Upper lobe of left lung (tissue), 6 donors: ENCODE data around the gene SH2D2A. TPM values are rescaled to one million over a fixed set of nuclear protein-coding genes. Genes with fewer than 3 reads are reported as not detected.

Source experiments
- ATAC-seq, 2 donors: fragments of 200-7000 bp; cut with Tn5 transposase; one replicate each; pipeline ENCODE4 v1.9.1; 2022; ENCODE audit warnings: mild to moderate bottlenecking in 2 of 2, moderate library complexity in 2 of 2; ENCODE audit not compliant: low FRiP score in 2 of 2
- DNase-seq, 2 donors: peaks; one replicate each; pipeline ENCODE4 v3.0.0-alpha.2; 2019 to 2020
- H3K27ac ChIP-seq, 4 donors: fragments of 200-600 bp; sonication (generic); one replicate each; pipeline ENCODE4 v1.5.1; 2016 to 2019
- H3K27me3 ChIP-seq, 4 donors: fragments of 200-600 bp; sonication (generic); one replicate each; pipeline ENCODE4 v1.5.1; 2017 to 2019
- H3K36me3 ChIP-seq, 4 donors: fragments of 200-600 bp; sonication (generic); one replicate each; pipeline ENCODE4 v1.5.1; 2016 to 2019
- H3K4me1 ChIP-seq, 4 donors: fragments of 200-600 bp; sonication (generic); one replicate each; pipeline ENCODE4 v1.5.1; 2018 to 2019
- H3K4me3 ChIP-seq, 4 donors: fragments of 200-600 bp; sonication (generic); one replicate each; pipeline ENCODE4 v1.5.1; 2017 to 2019; ENCODE audit warnings: mild to moderate bottlenecking in 2 of 4, moderate library complexity in 1 of 4
- H3K9me3 ChIP-seq, 4 donors: fragments of 200-600 bp; sonication (generic); one replicate each; pipeline ENCODE4 v1.5.1; 2018 to 2019
- EP300 ChIP-seq, 4 donors: sonication (generic); formaldehyde crosslinking; IDR thresholded peaks; one replicate each; pipeline ENCODE4 v1.5.1; 2017; ENCODE audit warnings: antibody characterized with exemption in 4 of 4, control low read depth in 2 of 4
- POLR2A ChIP-seq, 4 donors: fragments of 450-650 bp; IDR thresholded peaks; one replicate each; pipeline ENCODE4 v1.5.1; 2016 to 2017; ENCODE audit warnings: antibody characterized with exemption in 4 of 4, mild to moderate bottlenecking in 2 of 4
- POLR2AphosphoS5 ChIP-seq, 2 donors: sonication (generic); formaldehyde crosslinking; IDR thresholded peaks; one replicate each; pipeline ENCODE4 v1.5.1; 2017; ENCODE audit warnings: antibody characterized with exemption in 2 of 2
- WGBS, 2 donors: methylation state at CpG; one replicate each; pipeline ENCODE4 v1.1.5; 2017 to 2018; 5-methylcytosine and 5-hydroxymethylcytosine counted together
- total RNA-seq, 6 donors: library from RNA; depleted of rRNA in 4 of 6; stranded (reverse); fragments of >200 nt in 4 of 6; gene quantifications; one replicate each; pipeline versions ENCODE4 v1.1.0 to v1.2.1, GENCODE V29; 2016 to 2021
- TF ChIP-seq, protein P1 (sequence below), 6 experiments: fragments of 450-650 bp in 4 of 6; fragments of 200-600 bp in 2 of 6; sonication (generic) in 2 of 6; IDR thresholded peaks; one replicate each; pipeline ENCODE4 v1.5.1; 2016 to 2019; ENCODE audit warnings: antibody characterized with exemption in 6 of 6
- donor health status: DM: no; HTN: no; CAD: no; lungs with moderate emphysema.
- donor health status: DM: no; HTN: yes; CAD: no; lungs with severe emphysema.

SH2D2A gene
- total RNA-seq, 6 donors from 2014 or later = 2.3 to 8.4 (median 5.0) TPM

DNA sequence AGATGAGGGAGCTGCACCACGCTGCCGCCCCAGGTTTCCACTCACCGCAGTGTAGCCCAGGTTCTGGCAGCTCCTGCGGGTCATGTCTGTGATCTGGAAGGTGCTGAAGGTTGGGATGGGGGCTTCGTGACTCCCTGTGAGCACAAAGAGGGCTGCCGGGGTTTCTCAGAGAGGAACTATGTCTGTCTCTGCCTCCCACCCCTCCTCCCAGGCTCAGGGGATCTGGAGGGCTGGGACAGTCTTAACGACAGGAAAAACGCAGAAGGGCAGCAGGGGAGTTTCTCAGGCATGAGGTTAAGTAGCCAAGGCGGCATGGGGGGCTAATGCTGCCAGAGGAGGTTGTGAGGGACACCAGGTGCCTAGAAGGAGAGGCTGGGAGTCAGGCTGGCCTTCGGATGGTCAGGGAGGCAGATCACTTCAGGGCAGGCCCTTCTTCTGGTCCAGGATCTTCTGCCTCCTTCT is 656 bp downstream of the SH2D2A start:
- no peaks in the 10 kb centered on the region for H3K9me3 ChIP-seq
- no peaks in the 10 kb centered on the region for H3K36me3 ChIP-seq
- TF ChIP-seq, protein P1, sequence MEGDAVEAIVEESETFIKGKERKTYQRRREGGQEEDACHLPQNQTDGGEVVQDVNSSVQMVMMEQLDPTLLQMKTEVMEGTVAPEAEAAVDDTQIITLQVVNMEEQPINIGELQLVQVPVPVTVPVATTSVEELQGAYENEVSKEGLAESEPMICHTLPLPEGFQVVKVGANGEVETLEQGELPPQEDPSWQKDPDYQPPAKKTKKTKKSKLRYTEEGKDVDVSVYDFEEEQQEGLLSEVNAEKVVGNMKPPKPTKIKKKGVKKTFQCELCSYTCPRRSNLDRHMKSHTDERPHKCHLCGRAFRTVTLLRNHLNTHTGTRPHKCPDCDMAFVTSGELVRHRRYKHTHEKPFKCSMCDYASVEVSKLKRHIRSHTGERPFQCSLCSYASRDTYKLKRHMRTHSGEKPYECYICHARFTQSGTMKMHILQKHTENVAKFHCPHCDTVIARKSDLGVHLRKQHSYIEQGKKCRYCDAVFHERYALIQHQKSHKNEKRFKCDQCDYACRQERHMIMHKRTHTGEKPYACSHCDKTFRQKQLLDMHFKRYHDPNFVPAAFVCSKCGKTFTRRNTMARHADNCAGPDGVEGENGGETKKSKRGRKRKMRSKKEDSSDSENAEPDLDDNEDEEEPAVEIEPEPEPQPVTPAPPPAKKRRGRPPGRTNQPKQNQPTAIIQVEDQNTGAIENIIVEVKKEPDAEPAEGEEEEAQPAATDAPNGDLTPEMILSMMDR (IDR thresholded peaks at IDR 0.05) = no peak
- TF ChIP-seq POLR2A (IDR thresholded peaks at IDR 0.05) (no peak), EP300 (IDR thresholded peaks at IDR 0.05) (no peak), POLR2AphosphoS5 (IDR thresholded peaks at IDR 0.05) (no peak)
- 67 to 70% methylated on average over 7 to 10 of the region's 10 CpGs for WGBS, 2 donors
- H3K27ac ChIP-seq = peak overlapping the region; percentile 70 to 86 (median 76)
- DNase-seq (no peak), ATAC-seq (peak in 1 of 2 donors; percentile 1)
- H3K4me1 ChIP-seq = peaks cover 13 to 20% (median 18%) of the 10 kb centered on the region in 4 donors
- peak overlapping the region in 3 of 4 donors; percentile 18 to 53 (median 31) for H3K4me3 ChIP-seq
- no peaks in the 10 kb centered on the region for H3K27me3 ChIP-seq

DNA sequence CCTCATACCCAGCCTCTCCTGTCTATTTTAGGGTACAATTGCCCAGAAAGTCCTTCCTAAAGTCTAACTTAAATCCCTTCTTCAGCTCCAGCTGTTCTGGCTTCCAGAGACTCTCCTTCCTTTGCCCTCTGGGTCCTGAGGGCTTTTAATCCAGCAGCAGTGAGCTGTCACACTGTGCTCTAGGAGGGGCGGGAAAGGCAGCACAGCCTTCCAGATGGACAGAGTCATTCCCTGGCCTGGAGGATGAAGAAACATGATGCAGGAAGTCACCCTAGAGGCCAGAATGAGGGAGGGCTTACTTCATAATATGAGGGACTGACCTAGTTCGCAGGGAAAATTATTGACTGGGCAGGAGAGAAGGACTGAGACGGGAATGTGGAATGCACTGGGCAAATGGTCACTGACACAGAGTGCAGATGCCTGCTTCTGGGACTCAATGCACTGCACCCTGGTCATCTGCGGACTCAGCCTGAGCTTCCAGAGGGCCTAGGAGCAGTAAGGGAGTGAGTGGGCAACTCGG is 1.3 kb downstream of the SH2D2A start:
- WGBS, 2 donors = 69 to 75% methylated on average over 5 of the region's 5 CpGs
- Histone ChIP-seq H3K27me3 (no peaks in the 10 kb centered on the region), H3K27ac (peak overlapping the region; percentile 70 to 86 (median 76)), H3K4me1 (peaks cover 13 to 20% (median 18%) of the 10 kb centered on the region in 4 donors), H3K4me3 (peak overlapping the region in 3 of 4 donors; percentile 18 to 53 (median 31)), H3K36me3 (no peaks in the 10 kb centered on the region), H3K9me3 (no peaks in the 10 kb centered on the region)
- DNase-seq = no peak
- ATAC-seq = peak; percentile 20 to 88
- TF ChIP-seq POLR2AphosphoS5 (IDR thresholded peaks at IDR 0.05) = peak in 1 of 2 donors; percentile 63
- TF ChIP-seq, protein P1 (IDR thresholded peaks at IDR 0.05) = no peak

DNA sequence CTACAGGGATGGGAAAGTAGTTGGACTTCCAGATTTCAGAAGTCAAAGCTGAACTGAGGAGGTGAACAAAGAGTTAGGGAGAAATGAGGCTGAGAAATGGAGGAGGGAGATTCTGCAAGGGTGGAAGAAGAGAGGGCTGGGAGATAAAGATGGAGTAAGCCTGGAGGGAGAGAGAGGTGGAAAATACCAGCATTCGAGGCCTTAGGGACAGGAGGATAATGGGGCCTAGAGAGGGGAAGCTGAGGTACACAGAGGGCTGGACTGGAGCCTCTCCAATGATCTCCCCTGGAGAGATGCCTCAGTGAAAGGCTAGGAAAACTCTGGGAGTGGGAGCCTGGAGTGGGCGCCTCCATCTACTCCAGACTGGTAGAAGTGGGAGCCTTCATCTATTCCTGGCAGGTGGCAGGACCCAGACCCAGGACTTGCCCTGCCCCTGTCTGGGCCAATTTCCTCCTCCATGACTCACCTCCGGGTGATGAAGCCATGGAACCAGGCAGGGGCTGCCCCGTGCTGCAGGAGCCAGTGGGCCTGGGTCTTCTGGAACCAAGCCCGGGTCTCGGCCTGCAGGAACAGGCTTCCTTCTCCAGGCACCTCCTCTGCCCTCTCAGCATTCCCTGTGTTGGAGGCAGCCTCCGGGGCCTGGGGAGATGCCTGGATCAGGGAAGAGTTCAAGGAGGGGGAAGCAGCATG is 1.9 kb downstream of the SH2D2A start:
- no peaks in the 10 kb centered on the region for H3K36me3 ChIP-seq
- peaks cover 13 to 20% (median 18%) of the 10 kb centered on the region in 4 donors for H3K4me1 ChIP-seq
- H3K4me3 ChIP-seq = peak overlapping the region in 2 of 4 donors; percentile 50 to 53
- WGBS, 2 donors = 76 to 78% methylated on average over 5 to 6 of the region's 7 CpGs
- no peaks in the 10 kb centered on the region for H3K27me3 ChIP-seq
- H3K9me3 ChIP-seq = no peaks in the 10 kb centered on the region
- DNase-seq = peak in 1 of 2 donors; percentile 60
- peak in 1 of 2 donors; percentile 3 for ATAC-seq
- peak overlapping the region in 3 of 4 donors; percentile 71 to 86 (median 81) for H3K27ac ChIP-seq
- no peak for TF ChIP-seq EP300 (IDR thresholded peaks at IDR 0.05)

DNA sequence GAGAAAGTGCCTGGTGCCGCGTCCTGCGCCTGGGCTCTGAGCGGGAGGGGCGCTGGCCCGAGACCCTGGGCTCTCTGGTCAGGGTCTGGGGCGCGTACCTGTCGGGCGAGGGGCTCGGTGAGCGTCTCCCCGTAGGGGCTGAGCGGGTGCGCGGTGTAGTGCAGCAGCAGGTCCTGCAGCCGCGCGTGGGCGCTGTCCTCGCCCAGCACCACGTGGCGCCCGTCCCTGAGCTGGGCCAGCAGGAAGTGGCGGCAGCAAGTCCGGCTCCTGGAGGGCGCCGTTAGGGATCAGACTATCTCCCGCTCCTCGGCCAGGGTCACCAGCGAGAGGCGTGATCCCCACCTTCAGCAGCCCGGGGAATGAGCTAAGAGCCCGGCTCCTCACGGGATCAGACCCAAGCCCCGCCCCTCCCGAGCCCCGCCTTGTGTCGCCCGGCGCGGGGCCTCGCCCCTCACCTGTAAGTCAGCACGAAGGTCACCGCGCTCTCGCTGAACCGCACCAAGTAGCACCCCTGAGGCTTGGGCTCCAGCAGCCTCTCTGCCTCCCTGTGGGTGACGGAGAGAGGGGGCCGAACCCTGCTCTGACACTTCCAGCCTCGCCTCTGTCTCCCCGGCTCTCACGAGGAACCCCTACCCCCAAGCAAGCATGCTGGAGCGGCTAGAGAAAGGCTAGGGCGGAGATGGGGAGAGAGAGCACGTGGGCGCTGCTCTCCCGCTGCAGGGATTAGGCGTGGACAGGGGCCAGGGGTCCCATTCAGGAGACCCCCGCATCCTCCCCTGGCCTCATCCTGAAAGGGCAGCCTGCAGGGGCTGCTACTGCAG is 2.7 kb downstream of the SH2D2A start:
- TF ChIP-seq POLR2A (IDR thresholded peaks at IDR 0.05) = no peak
- TF ChIP-seq, protein P1 (IDR thresholded peaks at IDR 0.05) = peak; percentile 39 to 86 (median 74)

DNA sequence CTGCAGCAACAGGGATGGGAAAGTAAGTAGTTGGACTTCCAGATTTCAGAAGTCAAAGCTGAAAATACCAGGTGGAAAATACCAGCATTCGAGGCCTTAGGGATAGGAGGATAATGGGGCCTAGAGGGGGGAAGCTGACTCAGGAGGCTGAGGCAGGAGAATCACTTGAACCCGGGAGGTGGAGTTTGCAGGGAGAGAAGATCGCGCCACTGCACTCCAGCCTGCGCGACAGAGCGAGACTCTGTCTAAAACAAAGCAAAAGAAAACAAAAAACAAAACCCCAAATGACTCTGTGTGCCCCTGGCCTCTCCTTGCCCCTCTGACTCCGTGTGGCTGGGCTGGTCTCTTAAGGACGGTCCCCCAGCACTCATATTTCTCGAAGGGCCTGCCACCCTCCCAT is 3.4 kb downstream of the SH2D2A start:
- H3K4me3 ChIP-seq = peak overlapping the region in 3 of 4 donors; percentile 36 to 53 (median 50)
- ATAC-seq (no peak), DNase-seq (no peak)
- H3K4me1 ChIP-seq = peaks cover 13 to 20% (median 18%) of the 10 kb centered on the region in 4 donors
- H3K27me3 ChIP-seq = no peaks in the 10 kb centered on the region
- no peaks in the 10 kb centered on the region for H3K9me3 ChIP-seq
- 40 to 48% methylated on average over 10 of the region's 10 CpGs for WGBS, 2 donors
- no peaks in the 10 kb centered on the region for H3K36me3 ChIP-seq
- H3K27ac ChIP-seq = peak overlapping the region in 1 of 4 donors; percentile 81
- no peak for TF ChIP-seq EP300 (IDR thresholded peaks at IDR 0.05)
- TF ChIP-seq POLR2A (IDR thresholded peaks at IDR 0.05) = no peak
- TF ChIP-seq, protein P1 (IDR thresholded peaks at IDR 0.05) = no peak
- no peak for TF ChIP-seq POLR2AphosphoS5 (IDR thresholded peaks at IDR 0.05)

More for the DNA sequence above, 2.7 kb downstream of the SH2D2A start:
- peak; percentile 82 to 83 for ATAC-seq
- DNase-seq = peak; percentile 72 to 93
- Histone ChIP-seq H3K4me1 (peaks cover 13 to 20% (median 18%) of the 10 kb centered on the region in 4 donors), H3K27ac (peak overlapping the region in 3 of 4 donors; percentile 14 to 86 (median 81)), H3K27me3 (no peaks in the 10 kb centered on the region), H3K4me3 (peak overlapping the region; percentile 33 to 53 (median 43)), H3K9me3 (no peaks in the 10 kb centered on the region), H3K36me3 (no peaks in the 10 kb centered on the region)
- WGBS, 2 donors = 28 to 63% methylated on average over 9 to 29 of the region's 60 CpGs
